NCI-H1417 (cell line): ENCODE measurements around the gene CPTP.

Experiments used
- DNase-seq, 3 experiments: peaks; one replicate each; lab custom pipeline; 2025; lab: John Stamatoyannopoulos, UW

CPTP gene

DNA sequence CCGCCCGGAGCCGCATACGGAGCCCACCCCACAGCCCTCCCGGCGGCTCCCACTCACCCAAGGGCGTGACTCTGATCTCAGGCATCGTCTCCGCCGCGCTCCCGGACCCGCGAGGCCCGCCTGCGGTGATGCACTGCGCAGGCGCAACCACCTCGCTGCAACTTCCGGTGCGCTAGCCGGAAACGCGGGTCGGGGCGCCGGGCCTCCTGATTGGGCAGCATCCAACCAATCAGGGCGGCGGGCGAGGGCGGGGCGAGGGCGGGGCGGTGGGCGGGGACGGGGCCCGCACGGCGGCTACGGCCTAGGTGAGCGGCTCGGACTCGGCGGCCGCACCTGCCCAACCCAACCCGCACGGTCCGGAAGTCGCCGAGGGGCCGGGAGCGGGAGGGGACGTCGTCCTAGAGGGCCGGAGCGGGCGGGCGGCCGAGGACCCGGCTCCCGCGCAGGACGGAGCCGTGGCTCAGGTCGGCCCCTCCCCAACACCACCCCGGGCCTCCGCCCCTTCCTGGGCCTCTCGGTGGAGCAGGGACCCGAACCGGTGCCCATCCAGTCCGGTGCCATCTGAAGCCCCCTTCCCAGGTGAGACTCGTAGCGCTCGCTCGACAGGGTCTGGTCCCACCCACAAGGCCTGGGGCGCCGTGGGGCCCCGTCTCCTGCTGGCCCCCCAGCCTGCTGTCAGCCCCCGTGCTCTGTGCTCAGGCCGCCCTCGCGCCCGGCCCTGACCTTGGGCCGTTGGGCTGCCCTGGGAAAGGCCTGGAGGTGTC, at the start of gene CPTP, which contains the start of gene INTS11:
CPTP (plus strand) TSS at position 279 of the 764 bp plus-strand sequence. CDS start 2,109 bp downstream, outside the sequence.
INTS11 (minus strand) TSS at position 137 of the 764 bp plus-strand sequence; CDS start at position 85, 52 bp downstream.
- peak; percentile 86 to 95 (median 93) for DNase-seq

DNA sequence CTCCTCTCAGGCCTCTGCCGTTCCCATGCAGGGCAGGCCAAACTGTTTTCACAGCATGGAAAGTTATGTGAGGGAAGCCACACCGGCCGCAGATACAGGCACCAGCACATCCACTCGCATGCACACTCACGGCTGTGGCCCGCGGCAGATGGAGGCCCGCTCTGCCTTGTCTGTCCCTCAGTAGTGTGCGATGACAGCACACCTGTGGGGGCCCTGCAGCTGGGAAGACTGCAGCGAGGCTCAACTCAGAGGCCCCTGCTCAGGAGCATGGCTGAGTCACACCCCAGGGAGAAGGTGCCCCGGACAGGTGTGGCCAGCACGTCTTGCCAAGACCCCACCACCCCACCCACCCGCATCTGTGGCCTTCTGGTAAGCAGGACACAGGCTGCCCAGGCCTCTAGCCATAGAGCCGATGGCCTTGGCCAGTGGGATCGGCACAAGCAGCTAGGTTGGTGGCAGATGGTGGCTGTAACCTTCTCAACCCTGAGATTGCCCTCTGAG, 49.6 kb upstream of the CPTP start:
- no peak for DNase-seq

DNA sequence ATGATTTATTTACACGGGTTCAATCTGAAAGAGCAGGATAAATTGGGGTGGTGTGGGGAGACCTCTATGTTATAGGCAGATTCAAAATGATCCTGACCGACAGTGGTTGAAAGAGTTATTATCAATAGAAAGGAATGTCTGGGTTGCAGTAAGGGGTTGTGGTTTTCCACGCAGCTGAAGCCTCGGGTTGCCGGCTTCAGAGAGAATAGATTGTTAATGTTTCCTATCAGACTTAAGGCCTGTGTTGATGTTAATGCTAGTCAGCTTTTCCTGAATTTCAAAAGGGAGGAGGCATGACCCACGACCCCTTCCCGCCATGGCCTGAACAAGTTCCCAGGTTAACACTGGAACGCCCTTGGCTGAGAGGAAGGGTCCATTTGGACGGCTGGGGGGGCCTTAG, 48.8 kb upstream of the CPTP start:
- no peak for DNase-seq

DNA sequence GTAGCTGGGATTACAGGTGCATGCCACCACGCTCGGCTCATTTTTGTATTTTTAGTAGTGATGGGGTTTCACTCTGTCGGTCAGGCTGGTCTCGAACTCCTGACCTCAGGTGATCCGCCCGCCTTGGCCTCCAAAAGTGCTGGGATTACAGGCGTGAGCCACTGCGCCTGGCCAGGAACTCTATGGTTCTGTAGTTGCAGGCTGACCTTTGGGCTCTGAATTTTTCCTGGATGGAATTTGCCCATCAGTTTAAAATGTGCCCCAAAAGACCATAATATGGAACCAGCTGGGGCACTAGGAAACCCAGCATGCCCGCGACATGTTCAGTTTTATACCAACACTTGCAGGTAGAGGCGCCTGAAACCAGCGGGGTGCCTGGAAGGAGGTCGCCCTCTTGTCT, 46.0 kb upstream of the CPTP start:
- DNase-seq: no peak

DNA sequence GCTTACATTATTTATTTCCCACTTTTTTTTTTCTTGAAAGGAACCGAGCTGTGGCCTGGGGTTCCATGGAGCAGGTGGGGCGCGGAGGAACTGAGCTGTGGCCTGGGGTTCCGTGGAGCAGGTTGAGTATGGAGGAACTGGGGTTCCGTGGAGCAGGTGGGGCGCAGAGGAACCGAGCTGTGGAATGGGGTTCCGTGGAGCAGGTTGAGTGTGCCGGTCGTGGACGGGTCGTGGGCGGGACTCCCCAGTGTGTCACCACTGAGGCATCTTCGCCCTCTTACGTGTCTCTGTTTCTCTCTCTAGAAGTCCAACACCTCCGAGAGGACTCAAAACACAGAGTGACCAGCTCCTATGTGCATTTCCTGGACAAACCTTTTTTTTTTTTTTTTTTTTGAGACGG, 45.6 kb upstream of the CPTP start:
- no peak for DNase-seq

DNA sequence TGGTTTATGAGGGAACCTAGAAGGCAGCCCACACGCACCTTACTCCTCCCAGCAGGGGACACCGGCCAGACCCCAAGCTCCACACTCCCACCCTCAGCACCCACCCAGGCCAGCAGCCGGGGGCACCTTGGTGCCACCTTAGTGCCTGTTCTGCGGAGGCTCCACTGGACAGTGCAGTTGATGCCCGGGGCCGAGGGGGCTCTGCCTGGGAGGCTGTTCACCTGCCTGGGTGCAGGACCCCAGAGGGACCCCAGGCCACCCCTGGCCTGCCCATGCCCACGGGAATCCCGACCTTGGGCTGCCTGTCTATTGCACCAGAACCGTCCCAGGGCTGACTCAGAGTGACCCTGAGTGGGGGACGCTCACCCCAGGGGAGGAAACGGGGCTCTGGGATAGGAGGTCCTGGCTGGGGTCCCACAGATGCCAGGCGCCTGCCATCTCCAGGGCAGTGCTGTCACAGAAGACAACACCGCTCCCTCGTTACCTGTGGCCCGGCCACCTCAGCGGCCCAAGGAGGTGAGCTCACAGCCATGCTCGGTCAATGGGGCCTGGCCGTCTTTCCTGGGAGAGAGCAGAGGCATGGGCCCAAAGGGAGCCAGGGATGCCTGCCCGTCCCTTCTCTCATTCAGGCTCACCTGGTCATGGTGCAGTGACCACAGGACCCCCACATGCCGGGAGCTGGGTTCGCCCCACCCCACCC, 43.7 kb upstream of the CPTP start:
- DNase-seq: no peak

DNA sequence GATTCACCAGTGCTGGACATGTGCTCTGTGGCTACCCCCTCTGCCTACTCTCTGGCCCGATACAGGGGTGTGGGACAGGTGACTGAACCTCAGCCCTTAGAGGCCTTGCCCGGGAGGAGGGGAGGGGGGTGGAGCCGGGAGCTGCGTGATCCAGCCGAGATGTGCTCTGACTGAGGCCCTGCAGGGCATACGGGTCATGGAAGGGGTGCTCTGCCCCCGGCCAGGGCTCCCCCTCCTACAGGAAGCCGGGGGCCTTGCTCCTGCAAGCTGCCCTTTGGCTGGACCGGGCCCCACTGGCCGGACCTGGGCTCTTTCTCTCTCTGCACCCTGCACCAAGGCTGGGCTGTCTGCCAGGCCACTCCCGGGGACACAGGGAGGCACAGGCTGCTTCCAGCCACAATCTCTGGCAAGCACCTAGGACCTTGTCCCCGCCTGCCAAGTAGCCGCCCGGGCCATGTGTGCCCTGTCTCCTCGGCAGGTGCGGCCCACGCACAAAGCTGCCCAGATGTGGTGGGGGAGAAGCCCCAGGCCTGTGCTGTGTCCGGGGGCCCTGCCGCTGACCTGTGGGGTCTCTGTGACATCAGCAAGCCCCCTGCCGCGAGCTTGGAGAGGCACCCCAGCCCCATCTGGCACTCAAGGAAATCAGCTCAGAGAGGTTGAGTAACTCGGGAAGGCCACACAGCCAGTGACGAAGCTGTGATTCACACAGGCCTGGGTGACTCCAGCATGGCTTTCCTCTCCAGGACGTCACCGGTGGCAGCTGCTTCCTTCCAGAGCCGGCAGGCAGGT, 42.9 kb upstream of the CPTP start:
- DNase-seq: no peak

DNA sequence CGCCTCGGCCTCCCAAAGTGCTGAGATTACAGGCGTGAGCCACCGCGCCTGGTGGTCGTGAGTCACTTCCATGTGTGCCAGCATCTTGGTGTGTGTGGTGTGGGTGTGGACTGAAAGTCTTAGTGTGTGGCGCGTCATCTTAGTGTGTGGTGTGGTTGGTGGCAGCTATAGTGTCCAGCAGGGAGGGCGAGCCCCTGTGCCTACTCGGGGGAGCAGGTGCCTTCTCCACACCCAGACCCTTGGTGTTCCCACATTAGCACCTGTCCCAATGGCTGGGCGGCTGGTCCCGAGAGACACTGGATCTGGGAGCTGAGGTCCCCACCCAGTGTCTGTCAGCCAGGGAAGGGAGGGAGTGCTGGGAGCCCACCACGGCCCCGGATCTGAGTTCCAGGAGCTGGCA, 41.6 kb upstream of the CPTP start:
- DNase-seq: no peak

DNA sequence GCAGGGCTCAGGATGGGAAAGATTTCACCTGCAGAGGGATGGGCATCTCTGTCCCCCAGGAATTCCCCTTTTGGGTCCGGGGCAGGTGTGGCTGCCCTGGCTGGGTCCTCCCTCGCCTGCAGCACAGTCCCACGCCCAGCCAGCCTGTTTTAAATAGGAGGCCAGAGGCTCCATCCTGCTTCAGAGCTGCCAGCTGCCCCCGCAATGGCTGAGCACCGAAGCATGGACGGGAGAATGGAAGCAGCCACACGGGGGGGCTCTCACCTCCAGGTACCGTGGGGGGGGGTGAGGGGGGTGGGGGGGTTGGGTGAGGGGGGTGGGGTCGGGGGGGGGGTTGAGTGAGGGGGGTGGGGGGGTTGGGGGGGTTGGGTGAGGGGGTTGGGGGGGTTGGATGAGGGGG, 40.8 kb upstream of the CPTP start:
- no peak for DNase-seq

DNA sequence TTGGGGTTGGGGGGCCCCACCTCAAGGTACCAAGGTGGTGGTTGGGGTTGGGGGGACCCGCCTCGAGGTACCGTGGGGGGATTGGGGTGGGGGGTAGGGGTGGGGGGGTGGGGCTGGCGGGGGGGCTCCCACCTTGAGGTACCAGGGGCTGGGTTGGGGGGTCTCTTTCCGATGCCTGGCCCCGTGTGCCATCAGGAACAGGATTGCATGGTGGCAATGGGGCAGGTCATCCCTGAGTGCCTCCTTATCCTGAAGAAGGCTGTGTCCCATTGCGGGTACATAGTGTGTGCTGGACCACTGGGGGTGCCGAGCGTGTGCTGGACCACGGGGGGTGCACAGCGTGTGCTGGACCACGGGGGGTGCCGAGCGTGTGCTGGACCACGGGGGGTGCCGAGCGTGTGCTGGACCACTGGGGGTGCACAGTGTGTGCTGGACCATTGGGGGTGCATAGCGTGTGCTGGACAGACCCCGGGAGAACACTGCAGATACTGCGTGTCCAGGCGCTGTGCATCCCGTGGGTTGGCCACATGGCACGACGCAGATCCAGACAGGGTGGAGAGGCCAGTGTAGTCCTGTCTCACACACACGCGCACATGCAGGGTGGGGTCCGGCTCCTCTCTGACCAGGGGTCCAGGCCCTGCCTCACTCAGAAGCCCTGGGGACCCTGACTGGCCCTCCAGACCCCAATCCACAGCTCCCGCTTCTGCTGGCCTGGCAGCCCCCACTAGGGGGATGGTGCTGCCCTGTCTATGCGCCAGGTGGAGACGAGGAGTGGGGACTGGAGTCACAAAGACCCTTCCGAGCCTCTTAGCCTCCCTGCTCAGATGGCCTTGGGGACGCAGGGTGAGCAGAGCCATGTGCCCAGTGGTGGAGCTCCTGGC, 40.1 kb upstream of the CPTP start:
- DNase-seq: peak in 1 of 3 experiments; percentile 23

DNA sequence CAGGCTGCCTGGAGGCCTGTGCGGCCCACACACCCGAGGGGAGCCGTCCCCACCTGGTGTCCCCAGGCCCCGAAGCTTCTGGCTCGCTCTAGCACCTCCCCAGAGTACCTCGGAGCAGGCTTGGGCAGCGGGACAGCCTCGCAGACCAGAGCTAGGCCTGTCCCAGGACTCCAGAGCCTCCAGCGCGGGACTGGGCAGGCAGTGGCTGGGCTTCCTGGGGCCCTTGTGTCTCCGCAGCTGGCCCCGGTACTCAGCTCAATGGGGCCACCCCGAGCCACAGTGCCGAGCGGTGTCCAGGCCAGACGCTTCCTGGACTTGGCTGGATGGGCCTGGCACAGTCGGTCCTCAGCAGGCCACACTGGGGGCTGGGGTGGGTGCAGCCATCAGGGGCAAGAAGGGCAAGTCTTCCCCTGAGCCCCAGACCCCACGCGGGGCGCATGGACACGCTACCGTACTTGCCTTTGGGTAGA, 39.5 kb upstream of the CPTP start:
- DNase-seq: no peak

DNA sequence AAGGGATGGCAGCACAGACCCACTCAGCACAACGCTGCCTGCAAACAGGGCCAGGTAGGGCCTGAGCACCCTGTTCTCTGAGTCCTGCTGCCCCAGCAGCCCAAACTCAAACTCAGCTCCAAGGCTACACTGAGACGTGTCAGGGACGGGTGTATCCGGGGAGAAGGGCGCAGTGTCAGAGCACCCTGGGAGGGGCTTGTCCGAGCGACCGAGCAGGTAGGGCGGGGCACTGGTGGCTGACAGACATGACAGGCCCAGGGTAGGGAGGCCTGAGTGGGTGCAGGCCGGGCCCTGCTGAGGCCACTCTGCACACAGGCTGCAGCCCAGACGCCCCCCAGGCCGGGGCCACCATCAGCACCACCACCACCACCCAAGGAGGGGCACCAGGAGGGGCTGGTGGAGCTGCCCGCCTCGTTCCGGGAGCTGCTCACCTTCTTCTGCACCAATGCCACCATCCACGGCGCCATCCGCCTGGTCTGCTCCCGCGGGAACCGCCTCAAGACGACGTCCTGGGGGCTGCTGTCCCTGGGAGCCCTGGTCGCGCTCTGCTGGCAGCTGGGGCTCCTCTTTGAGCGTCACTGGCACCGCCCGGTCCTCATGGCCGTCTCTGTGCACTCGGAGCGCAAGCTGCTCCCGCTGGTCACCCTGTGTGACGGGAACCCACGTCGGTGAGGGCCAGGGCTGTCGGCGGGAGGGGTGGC, 38.8 kb upstream of the CPTP start:
- DNase-seq: peak in 2 of 3 experiments; percentile 29

DNA sequence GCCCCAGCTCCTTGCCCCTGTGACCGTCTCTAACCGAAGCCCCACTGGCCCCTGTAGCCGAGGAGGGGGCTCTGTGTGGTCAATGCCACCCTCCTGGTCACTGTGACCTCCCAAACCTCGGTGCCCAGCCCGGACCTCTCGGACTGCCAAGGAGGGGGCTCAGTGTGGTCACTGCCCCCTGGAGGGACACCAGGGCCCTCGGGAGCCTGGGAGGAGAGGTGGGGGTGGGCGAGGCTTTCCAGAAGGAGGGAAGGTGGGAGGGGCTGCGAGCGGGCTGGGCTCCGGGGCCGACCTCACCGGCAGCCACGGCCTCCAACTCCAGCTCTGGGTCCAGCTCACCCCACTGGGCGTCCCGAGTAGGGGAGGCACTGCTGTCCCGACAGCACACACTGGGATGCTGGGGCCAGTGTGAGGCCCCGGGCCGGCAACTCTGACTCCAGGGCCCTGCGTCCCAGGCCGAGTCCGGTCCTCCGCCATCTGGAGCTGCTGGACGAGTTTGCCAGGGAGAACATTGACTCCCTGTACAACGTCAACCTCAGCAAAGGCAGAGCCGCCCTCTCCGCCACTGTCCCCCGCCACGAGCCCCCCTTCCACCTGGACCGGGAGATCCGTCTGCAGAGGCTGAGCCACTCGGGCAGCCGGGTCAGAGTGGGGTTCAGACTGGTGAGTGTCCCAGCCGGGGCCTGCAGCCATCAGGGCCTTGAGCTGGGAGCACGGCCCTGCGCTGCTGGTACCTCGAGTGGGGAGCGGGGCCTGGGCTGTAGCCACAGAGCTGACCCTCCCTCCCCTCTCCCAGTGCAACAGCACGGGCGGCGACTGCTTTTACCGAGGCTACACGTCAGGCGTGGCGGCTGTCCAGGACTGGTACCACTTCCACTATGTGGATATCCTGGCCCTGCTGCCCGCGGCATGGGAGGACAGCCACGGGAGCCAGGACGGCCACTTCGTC, 38.0 kb upstream of the CPTP start:
- no peak for DNase-seq

DNA sequence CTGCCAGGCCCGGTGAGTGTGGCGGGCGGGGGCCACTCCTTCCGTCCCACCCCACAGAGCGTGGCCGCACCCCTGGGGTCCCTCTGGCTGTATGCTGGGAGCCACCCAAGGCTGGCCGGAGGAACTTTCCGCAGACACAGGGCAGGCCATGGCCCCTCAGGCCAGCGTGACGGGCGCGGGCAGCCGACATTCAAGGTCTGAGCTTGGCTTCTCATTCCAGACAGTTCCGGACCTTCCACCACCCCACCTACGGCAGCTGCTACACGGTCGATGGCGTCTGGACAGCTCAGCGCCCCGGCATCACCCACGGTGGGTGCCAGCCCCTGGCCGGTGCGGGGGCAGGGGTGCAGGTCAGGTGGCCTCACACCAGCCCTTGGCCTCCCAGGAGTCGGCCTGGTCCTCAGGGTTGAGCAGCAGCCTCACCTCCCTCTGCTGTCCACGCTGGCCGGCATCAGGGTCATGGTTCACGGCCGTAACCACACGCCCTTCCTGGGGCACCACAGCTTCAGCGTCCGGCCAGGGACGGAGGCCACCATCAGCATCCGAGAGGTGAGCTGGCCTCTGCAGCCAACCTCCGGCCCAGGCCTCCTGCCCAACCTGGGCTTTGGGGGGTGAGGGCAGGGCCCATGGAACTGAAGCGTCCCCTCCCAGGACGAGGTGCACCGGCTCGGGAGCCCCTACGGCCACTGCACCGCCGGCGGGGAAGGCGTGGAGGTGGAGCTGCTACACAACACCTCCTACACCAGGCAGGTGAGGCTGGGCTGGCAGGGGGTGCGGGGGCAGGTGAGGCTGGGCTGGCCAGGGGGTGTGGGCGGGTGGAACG, 37.1 kb upstream of the CPTP start:
- peak in 2 of 3 experiments; percentile 6 to 39 for DNase-seq

DNA sequence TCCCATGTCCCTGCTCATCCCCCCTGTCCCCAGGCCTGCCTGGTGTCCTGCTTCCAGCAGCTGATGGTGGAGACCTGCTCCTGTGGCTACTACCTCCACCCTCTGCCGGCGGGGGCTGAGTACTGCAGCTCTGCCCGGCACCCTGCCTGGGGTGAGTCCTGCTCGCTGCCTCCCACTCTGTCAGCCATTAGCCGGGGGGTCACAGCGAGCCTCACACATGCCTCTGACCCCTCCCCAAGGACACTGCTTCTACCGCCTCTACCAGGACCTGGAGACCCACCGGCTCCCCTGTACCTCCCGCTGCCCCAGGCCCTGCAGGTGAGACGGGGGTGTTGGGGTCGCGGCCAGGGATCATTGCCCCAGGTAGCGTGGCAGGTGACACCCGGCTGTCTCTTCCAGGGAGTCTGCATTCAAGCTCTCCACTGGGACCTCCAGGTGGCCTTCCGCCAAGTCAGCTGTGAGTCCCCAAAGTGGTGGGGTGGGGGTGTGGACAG, 34.3 kb upstream of the CPTP start:
- peak; percentile 20 to 36 (median 24) for DNase-seq

DNA sequence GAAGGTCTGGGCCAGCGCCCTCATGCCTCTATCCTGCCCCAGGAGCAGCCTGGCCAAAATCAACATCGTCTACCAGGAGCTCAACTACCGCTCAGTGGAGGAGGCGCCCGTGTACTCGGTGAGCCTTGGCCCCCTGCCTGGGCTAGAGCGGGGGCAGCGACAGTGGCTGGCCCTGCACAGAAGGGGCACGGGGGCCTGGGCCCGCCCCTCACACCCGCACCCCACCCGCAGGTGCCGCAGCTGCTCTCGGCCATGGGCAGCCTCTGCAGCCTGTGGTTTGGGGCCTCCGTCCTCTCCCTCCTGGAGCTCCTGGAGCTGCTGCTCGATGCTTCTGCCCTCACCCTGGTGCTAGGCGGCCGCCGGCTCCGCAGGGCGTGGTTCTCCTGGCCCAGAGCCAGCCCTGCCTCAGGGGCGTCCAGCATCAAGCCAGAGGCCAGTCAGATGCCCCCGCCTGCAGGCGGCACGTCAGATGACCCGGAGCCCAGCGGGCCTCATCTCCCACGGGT, 33.5 kb upstream of the CPTP start:
- DNase-seq: peak; percentile 43 to 76 (median 61)

DNA sequence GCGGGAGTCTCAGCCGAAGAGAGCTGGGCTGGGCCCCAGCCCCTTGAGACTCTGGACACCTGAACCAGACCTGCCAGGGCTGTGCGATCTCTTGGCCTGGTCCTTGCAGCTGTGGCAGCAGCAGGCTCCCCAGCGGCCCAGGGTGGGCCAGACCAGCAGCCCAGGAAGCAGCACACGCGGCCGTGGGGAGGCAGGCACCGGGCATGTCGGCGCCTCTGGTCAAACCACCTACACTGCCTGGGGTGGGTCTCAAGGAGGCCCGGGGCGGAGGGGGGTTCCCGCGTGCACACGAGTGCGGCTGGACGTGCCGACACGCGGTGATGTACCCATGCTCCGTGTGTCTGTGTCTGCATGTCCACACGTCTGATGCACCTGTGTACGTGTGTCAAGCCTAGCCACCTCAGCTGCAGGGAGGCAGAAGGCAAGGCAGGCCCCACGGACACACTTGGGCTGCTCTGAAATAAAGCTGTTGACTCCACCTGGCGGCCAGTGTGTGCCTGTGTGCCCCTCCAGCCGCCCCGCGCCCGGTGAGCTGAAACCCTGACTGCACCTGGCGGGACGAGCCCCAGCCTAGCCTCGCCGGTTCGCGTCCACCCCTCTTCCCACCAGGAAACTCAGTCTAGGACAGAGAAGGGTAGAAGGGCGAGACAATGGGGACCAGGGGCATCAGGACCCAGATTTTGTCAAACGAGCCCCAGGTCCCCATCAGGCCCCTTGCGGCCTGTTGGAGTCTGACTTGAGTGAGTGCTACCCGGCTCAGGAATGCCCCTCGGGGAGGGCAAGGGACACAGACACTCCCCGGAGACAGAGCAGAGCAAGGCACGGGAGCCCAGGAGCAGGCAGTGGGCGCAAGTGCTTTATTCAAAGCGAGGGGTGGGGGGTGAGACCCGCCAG, 32.8 kb upstream of the CPTP start:
- DNase-seq: peak; percentile 71 to 86 (median 83)
